C4-2B (cell line): Measurements from ENCODE around the gene RAE1.

Experiments used
- ZFX ChIP-seq: fragments of 450-650 bp; IDR thresholded peaks from 2 replicates; pipeline ENCODE4 v1.6.1; 2017
- TF ChIP-seq, protein P1 (sequence below): fragments of 450-650 bp; conservative IDR thresholded peaks from 2 replicates; pipeline ENCODE4 v1.5.1; 2017; ENCODE audit warnings: mild to moderate bottlenecking

DNA sequence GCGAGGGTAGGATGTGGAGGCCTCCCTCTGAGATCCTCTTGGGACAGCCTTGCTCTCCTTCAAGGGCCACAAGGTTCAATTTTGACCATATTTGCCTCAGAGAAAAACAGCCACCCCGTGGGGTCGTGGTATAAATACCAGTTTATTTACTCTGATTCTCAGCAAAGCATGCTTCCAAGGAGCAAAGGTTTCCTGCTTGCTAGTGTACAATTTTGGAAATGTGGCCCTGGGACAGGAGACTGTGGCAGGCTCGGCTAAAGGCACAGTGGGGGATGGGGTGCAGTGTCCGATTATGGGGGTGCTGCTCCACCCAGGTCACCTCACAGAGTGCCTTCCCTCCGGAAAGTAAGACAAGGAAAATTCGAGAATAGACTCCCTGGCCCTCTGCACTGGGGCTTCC, 71.2 kb downstream of the RAE1 start:
- TF ChIP-seq, protein P1, sequence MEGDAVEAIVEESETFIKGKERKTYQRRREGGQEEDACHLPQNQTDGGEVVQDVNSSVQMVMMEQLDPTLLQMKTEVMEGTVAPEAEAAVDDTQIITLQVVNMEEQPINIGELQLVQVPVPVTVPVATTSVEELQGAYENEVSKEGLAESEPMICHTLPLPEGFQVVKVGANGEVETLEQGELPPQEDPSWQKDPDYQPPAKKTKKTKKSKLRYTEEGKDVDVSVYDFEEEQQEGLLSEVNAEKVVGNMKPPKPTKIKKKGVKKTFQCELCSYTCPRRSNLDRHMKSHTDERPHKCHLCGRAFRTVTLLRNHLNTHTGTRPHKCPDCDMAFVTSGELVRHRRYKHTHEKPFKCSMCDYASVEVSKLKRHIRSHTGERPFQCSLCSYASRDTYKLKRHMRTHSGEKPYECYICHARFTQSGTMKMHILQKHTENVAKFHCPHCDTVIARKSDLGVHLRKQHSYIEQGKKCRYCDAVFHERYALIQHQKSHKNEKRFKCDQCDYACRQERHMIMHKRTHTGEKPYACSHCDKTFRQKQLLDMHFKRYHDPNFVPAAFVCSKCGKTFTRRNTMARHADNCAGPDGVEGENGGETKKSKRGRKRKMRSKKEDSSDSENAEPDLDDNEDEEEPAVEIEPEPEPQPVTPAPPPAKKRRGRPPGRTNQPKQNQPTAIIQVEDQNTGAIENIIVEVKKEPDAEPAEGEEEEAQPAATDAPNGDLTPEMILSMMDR, result no peak
- no peak for TF ChIP-seq ZFX
